ENCODE measurements around the gene ATP1B1. TPM values are rescaled to one million over a fixed set of nuclear protein-coding genes. Genes with fewer than 3 reads are reported as not detected.

ATP1B1 gene
- total and polyA plus RNA-seq, 9 of the 15 experiments (the other 6 are each of a cell fraction or from before 2014, with no cell fraction given), result 0.76 to 3.0 (median 1.7) TPM

DNA sequence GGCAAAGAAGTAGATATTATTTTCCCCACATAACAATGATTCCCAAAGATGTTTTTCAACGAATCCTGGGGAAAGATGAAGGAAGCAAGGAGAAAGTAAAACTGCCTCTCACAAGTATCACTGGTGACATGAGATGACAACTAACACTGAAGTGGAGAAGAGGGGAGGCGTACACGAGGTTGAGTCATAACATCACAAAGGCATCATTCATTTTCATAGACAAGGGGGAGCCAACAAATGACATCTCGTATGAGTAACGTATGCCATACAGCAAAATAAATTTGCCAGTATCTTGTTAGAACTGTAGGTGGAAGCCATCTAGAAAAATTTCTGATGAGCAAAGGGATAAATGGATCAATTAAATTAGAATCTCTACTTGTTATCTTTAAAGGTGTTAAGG lies 56.6 kb downstream of the ATP1B1 start:
- BruUV-seq (replicated peaks), result no TSS peak
- H3K4me2 ChIP-seq (ENCODE audit: insufficient read depth, low read length), result no peak overlapping the region
- no peaks in the 10 kb centered on the region for H3K9me3 ChIP-seq (replicated peaks; ENCODE audit: control insufficient read depth, insufficient read depth, low read depth, low read length)
- H4K20me1 ChIP-seq (replicated peaks; ENCODE audit: control insufficient read depth, insufficient read depth, low read length), result no peaks in the 10 kb centered on the region
- H3K4me1 ChIP-seq (replicated peaks in 1 of 2; ENCODE audit: control insufficient read depth in 2 of 2, insufficient read depth in 2 of 2, low read length in 2 of 2), result peaks cover 0 to 6% of the 10 kb centered on the region in 2 experiments; a peak in 3 of 5 replicates
- 19% methylated on average over 5 of the region's 5 CpGs for WGBS (ENCODE audit: insufficient coverage, low coverage, missing lambda C conversion rate)
- ATAC-seq (no peak), FAIRE-seq (no peak), DNase-seq (ENCODE audit: extremely low read depth in 1 of 4, low spot score in 3 of 4) (no peak)
- H3K27ac ChIP-seq (ENCODE audit: extremely low read depth, low read depth, low read length), result no peak overlapping the region
- ChIA-PET POLR2A (no interaction called here), CTCF (ENCODE audit: low intra/inter-chr PET ratio) (no interaction called here)
- in situ Hi-C loops (cut with MboI) (no loop called here), intact Hi-C loops (cut with micrococcal nuclease) (no loop called here)
- H3K27me3 ChIP-seq (ENCODE audit: control insufficient read depth in 2 of 2, insufficient read depth in 2 of 2, low read length in 2 of 2), result no peaks in the 10 kb centered on the region
- no peaks in the 10 kb centered on the region for H3K36me3 ChIP-seq (ENCODE audit: control insufficient read depth, insufficient read depth, low read length)
- no peak overlapping the region for H2AFZ ChIP-seq (ENCODE audit: low read depth, low read length)
- H3K9ac ChIP-seq (ENCODE audit: insufficient read depth in 1 of 2, low read depth in 2 of 2, low read length in 2 of 2), result no peak overlapping the region
- no peaks in the 10 kb centered on the region for H3K79me2 ChIP-seq (ENCODE audit: control insufficient read depth, insufficient read depth, low read length)
- no peaks in the 10 kb centered on the region for H3K9me1 ChIP-seq (ENCODE audit: control insufficient read depth, insufficient read depth, low read length)
- H3K4me3 ChIP-seq, result no peak overlapping the region
- no peak for TF ChIP-seq JUND (IDR thresholded peaks at IDR 0.05; ENCODE audit: borderline replicate concordance, low read depth, low read length)
- TF ChIP-seq JUND (tag; IDR thresholded peaks at IDR 0.05; ENCODE audit: borderline replicate concordance, low read depth, low read length), result 0 out of 3 replicates have a peak, but pooled peaks have one; percentile 20
- TF ChIP-seq NR4A1 (CRISPR knock-in tag; IDR thresholded peaks at IDR 0.05), result no peak
- no peak for TF ChIP-seq NR4A1 (tag; IDR thresholded peaks at IDR 0.05)
- no peak for TF ChIP-seq RBBP5 (IDR thresholded peaks at IDR 0.05; ENCODE audit: borderline replicate concordance, insufficient read depth, low read length, poor library complexity, severe bottlenecking)
- no peak for TF ChIP-seq ZNF668 (CRISPR knock-in tag; IDR thresholded peaks at IDR 0.05)
- TF ChIP-seq ZNF778 (CRISPR knock-in tag; IDR thresholded peaks at IDR 0.05), result no peak
- no peak for TF ChIP-seq NR2F6 (CRISPR knock-in tag; IDR thresholded peaks at IDR 0.05)
- TF ChIP-seq, protein P1, sequence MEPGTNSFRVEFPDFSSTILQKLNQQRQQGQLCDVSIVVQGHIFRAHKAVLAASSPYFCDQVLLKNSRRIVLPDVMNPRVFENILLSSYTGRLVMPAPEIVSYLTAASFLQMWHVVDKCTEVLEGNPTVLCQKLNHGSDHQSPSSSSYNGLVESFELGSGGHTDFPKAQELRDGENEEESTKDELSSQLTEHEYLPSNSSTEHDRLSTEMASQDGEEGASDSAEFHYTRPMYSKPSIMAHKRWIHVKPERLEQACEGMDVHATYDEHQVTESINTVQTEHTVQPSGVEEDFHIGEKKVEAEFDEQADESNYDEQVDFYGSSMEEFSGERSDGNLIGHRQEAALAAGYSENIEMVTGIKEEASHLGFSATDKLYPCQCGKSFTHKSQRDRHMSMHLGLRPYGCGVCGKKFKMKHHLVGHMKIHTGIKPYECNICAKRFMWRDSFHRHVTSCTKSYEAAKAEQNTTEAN (CRISPR knock-in tag; IDR thresholded peaks at IDR 0.05), result no peak
- TF ChIP-seq, protein P2, sequence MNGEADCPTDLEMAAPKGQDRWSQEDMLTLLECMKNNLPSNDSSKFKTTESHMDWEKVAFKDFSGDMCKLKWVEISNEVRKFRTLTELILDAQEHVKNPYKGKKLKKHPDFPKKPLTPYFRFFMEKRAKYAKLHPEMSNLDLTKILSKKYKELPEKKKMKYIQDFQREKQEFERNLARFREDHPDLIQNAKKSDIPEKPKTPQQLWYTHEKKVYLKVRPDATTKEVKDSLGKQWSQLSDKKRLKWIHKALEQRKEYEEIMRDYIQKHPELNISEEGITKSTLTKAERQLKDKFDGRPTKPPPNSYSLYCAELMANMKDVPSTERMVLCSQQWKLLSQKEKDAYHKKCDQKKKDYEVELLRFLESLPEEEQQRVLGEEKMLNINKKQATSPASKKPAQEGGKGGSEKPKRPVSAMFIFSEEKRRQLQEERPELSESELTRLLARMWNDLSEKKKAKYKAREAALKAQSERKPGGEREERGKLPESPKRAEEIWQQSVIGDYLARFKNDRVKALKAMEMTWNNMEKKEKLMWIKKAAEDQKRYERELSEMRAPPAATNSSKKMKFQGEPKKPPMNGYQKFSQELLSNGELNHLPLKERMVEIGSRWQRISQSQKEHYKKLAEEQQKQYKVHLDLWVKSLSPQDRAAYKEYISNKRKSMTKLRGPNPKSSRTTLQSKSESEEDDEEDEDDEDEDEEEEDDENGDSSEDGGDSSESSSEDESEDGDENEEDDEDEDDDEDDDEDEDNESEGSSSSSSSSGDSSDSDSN (IDR thresholded peaks at IDR 0.05; ENCODE audit: borderline replicate concordance in 1 of 2, low read depth in 2 of 2, low read length in 2 of 2), result no peak
- no peak for TF ChIP-seq NR1H2 (CRISPR knock-in tag; IDR thresholded peaks at IDR 0.05)
- TF ChIP-seq MEIS2 (IDR thresholded peaks at IDR 0.05; ENCODE audit: partially characterized antibody), result peak; percentile 78
- TF ChIP-seq POLR2G (IDR thresholded peaks at IDR 0.05; ENCODE audit: low read depth, low read length), result no peak
- TF ChIP-seq, protein P3, sequence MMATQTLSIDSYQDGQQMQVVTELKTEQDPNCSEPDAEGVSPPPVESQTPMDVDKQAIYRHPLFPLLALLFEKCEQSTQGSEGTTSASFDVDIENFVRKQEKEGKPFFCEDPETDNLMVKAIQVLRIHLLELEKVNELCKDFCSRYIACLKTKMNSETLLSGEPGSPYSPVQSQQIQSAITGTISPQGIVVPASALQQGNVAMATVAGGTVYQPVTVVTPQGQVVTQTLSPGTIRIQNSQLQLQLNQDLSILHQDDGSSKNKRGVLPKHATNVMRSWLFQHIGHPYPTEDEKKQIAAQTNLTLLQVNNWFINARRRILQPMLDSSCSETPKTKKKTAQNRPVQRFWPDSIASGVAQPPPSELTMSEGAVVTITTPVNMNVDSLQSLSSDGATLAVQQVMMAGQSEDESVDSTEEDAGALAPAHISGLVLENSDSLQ (IDR thresholded peaks at IDR 0.05), result peak; percentile 54
- no peak for TF ChIP-seq U2AF2 (optimal IDR thresholded peaks at IDR 0.05; ENCODE audit: low read depth, low read length)
- TF ChIP-seq MCM3 (IDR thresholded peaks at IDR 0.05), result no peak
- TF ChIP-seq, protein P4, sequence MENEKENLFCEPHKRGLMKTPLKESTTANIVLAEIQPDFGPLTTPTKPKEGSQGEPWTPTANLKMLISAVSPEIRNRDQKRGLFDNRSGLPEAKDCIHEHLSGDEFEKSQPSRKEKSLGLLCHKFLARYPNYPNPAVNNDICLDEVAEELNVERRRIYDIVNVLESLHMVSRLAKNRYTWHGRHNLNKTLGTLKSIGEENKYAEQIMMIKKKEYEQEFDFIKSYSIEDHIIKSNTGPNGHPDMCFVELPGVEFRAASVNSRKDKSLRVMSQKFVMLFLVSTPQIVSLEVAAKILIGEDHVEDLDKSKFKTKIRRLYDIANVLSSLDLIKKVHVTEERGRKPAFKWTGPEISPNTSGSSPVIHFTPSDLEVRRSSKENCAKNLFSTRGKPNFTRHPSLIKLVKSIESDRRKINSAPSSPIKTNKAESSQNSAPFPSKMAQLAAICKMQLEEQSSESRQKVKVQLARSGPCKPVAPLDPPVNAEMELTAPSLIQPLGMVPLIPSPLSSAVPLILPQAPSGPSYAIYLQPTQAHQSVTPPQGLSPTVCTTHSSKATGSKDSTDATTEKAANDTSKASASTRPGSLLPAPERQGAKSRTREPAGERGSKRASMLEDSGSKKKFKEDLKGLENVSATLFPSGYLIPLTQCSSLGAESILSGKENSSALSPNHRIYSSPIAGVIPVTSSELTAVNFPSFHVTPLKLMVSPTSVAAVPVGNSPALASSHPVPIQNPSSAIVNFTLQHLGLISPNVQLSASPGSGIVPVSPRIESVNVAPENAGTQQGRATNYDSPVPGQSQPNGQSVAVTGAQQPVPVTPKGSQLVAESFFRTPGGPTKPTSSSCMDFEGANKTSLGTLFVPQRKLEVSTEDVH (IDR thresholded peaks at IDR 0.05; ENCODE audit: low read depth, partially characterized antibody), result no peak
